Trophoblast cell (in vitro differentiated cells and primary cell): ENCODE results near the gene TF.

Source experiments
- DNase-seq, 2 donors: peaks; one replicate each; pipeline ENCODE4 v3.0.0-alpha.2; 2016
- H2AFZ ChIP-seq: 2 replicates; pipeline ENCODE4 v1.6.1; 2013; ENCODE audit warnings: low read length, moderate library complexity, mild to moderate bottlenecking; ENCODE audit not compliant: insufficient read depth, poor library complexity
- H2AK5ac ChIP-seq: 2 replicates; pipeline ENCODE4 v1.6.1; 2013; ENCODE audit warnings: mild to moderate bottlenecking, low read length
- H2BK120ac ChIP-seq: 2 replicates; pipeline ENCODE4 v1.6.1; 2013; ENCODE audit warnings: low read length, mild to moderate bottlenecking, moderate library complexity; ENCODE audit not compliant: insufficient read depth, poor library complexity
- H2BK12ac ChIP-seq: 2 replicates; pipeline ENCODE4 v1.6.1; 2013; ENCODE audit warnings: mild to moderate bottlenecking, low read length, moderate library complexity
- H2BK5ac ChIP-seq: 2 replicates; pipeline ENCODE4 v1.6.1; 2013; ENCODE audit warnings: low read length, low read depth, moderate library complexity, mild to moderate bottlenecking; ENCODE audit not compliant: poor library complexity
- H3K14ac ChIP-seq: 2 replicates; pipeline ENCODE4 v1.6.1; 2013; ENCODE audit warnings: mild to moderate bottlenecking, low read length
- H3K18ac ChIP-seq: 2 replicates; pipeline ENCODE4 v1.6.1; 2013; ENCODE audit warnings: mild to moderate bottlenecking, low read length
- H3K23ac ChIP-seq: 2 replicates; pipeline ENCODE4 v1.6.1; 2013; ENCODE audit warnings: low read length
- H3K27ac ChIP-seq: 2 replicates; pipeline ENCODE4 v1.5.1; 2013; ENCODE audit warnings: low read depth, mild to moderate bottlenecking, inconsistent platforms, low read length, moderate library complexity
- H3K27me3 ChIP-seq: 2 replicates; pipeline ENCODE4 v1.6.1; 2013; ENCODE audit warnings: inconsistent platforms, mild to moderate bottlenecking, low read length, moderate library complexity; ENCODE audit not compliant: insufficient read depth
- H3K36me3 ChIP-seq, 2 experiments: 1 replicate in 1 of 2; 2 replicates in 1 of 2; pipeline ENCODE4 v1.6.1; 2013; ENCODE audit warnings: low read length in 2 of 2, mild to moderate bottlenecking in 2 of 2, moderate library complexity in 1 of 2; ENCODE audit not compliant: insufficient read depth in 2 of 2, control insufficient read depth in 1 of 2
- H3K4ac ChIP-seq: 2 replicates; pipeline ENCODE4 v1.6.1; 2013; ENCODE audit warnings: low read depth, mild to moderate bottlenecking, low read length, moderate library complexity
- H3K4me1 ChIP-seq, 2 experiments: 1 replicate in 1 of 2; 2 replicates in 1 of 2; pipeline ENCODE4 v1.6.1; 2013; ENCODE audit warnings: low read length in 2 of 2, mild to moderate bottlenecking in 2 of 2, moderate library complexity in 1 of 2; ENCODE audit not compliant: insufficient read depth in 2 of 2, control insufficient read depth in 1 of 2
- H3K4me2 ChIP-seq: 2 replicates; pipeline ENCODE4 v1.6.1; 2013; ENCODE audit warnings: inconsistent platforms, mild to moderate bottlenecking, low read length, moderate library complexity
- H3K4me3 ChIP-seq: 2 replicates; pipeline ENCODE4 v1.5.1; 2013; ENCODE audit warnings: mild to moderate bottlenecking, low read depth, low read length, inconsistent platforms
- H3K79me1 ChIP-seq: one replicate; pipeline ENCODE4 v1.6.1; 2013; ENCODE audit warnings: low read length
- H3K79me2 ChIP-seq: 2 replicates; pipeline ENCODE4 v1.6.1; 2013; ENCODE audit warnings: low read length, mild to moderate bottlenecking; ENCODE audit not compliant: control insufficient read depth, insufficient read depth, poor library complexity
- H3K9ac ChIP-seq: 2 replicates; pipeline ENCODE4 v1.6.1; 2013; ENCODE audit warnings: mild to moderate bottlenecking, low read length
- H3K9me3 ChIP-seq: 2 replicates; pipeline ENCODE4 v1.6.1; 2013; ENCODE audit warnings: low read depth, mild to moderate bottlenecking, control low read depth, inconsistent platforms, low read length; ENCODE audit not compliant: insufficient read depth
- H4K12ac ChIP-seq: 2 replicates; pipeline ENCODE4 v1.6.1; 2013; ENCODE audit warnings: low read depth, mild to moderate bottlenecking, low read length, moderate library complexity
- H4K8ac ChIP-seq: 2 replicates; pipeline ENCODE4 v1.6.1; 2013; ENCODE audit warnings: low read depth, mild to moderate bottlenecking, low read length, moderate library complexity
- H4K91ac ChIP-seq: one replicate; pipeline ENCODE4 v1.6.1; 2013; ENCODE audit warnings: low read depth, mild to moderate bottlenecking, low read length, moderate library complexity
- WGBS: extraction: QIAGEN DNeasy Blood & Tissue Kit; methylation state at CpG from one replicate; pipeline ENCODE4 v1.1.7; 2013; ENCODE audit warnings: missing lambda C conversion rate; ENCODE audit not compliant: insufficient read length, insufficient coverage; ENCODE audit errors: extremely low coverage; 5-methylcytosine and 5-hydroxymethylcytosine counted together

Gene TF

GRCh38 chr3:133758964-133759739 lies 13.0 kb downstream of the TF start:
- Histone ChIP-seq H3K4me1 (no peaks in the 10 kb centered on the region), H3K14ac (no peak overlapping the region), H3K27ac (no peak overlapping the region), H3K9me3 (no peaks in the 10 kb centered on the region), H3K4ac (no peak overlapping the region), H2AK5ac (no peak overlapping the region), H2BK5ac (no peak overlapping the region), H4K12ac (no peak overlapping the region), H2BK12ac (no peak overlapping the region), H4K91ac (no peak overlapping the region), H2BK120ac (no peak overlapping the region), H3K79me1 (no peaks in the 10 kb centered on the region), H3K27me3 (no peaks in the 10 kb centered on the region), H3K9ac (no peak overlapping the region), H3K36me3 (no peaks in the 10 kb centered on the region), H3K23ac (no peak overlapping the region), H3K18ac (no peak overlapping the region), H4K8ac (no peak overlapping the region), H3K4me3 (no peak overlapping the region), H3K4me2 (no peak overlapping the region), H2AFZ (no peak overlapping the region), H3K79me2 (no peaks in the 10 kb centered on the region)
- DNase-seq: no peak
- WGBS: no CpG with 5 or more reads among the region's 9 CpGs

- no peak overlapping the region for H2AFZ ChIP-seq
- H3K4me1 ChIP-seq: no peaks in the 10 kb centered on the region
- no peak overlapping the region for H3K9ac ChIP-seq
- H2BK5ac ChIP-seq: no peak overlapping the region
- H2BK120ac ChIP-seq: no peak overlapping the region
- no peak overlapping the region for H3K4me3 ChIP-seq
- no peaks in the 10 kb centered on the region for H3K79me2 ChIP-seq
- H4K12ac ChIP-seq: no peak overlapping the region
- no peak overlapping the region for H4K8ac ChIP-seq
- no peak overlapping the region for H3K23ac ChIP-seq
- H3K27ac ChIP-seq: no peak overlapping the region
- no peaks in the 10 kb centered on the region for H3K79me1 ChIP-seq
- no peak overlapping the region for H3K4me2 ChIP-seq
- WGBS: no CpG with 5 or more reads among the region's 2 CpGs
- no peak overlapping the region for H3K14ac ChIP-seq
- H4K91ac ChIP-seq: no peak overlapping the region
- no peaks in the 10 kb centered on the region for H3K27me3 ChIP-seq
- no peak for DNase-seq
- H3K36me3 ChIP-seq: no peaks in the 10 kb centered on the region
- H2AK5ac ChIP-seq: no peak overlapping the region
- H3K9me3 ChIP-seq: no peaks in the 10 kb centered on the region
- H3K18ac ChIP-seq: no peak overlapping the region
- H3K4ac ChIP-seq: no peak overlapping the region
- no peak overlapping the region for H2BK12ac ChIP-seq
These were observed 13.6 kb downstream of the TF start for GRCh38 chr3:133759740-133760305.

DNA sequence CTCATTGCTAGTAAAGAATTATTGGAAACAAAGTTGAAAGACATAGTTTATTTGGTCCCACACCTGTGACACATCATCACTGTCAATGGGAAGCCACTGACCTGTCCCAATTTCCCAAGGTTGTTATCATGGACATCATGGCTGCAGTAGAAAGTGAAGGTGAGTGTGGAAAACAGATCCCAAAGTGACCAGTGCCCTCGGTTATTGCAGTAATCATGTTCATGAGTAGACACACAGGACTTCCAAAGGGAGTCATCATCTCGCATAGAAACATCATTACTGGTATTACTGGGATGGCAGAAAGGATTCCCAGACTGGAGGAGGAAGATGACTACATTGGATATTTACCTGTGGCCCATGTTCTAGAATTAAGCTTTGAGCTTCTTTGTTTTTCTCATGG lies 14.7 kb downstream of the TF start:
- no peak overlapping the region for H4K12ac ChIP-seq
- H3K4me3 ChIP-seq: no peak overlapping the region
- no peak overlapping the region for H2BK5ac ChIP-seq
- no peak overlapping the region for H3K23ac ChIP-seq
- H3K9ac ChIP-seq: no peak overlapping the region
- no peak overlapping the region for H2BK120ac ChIP-seq
- no peak overlapping the region for H2AK5ac ChIP-seq
- H3K4me2 ChIP-seq: no peak overlapping the region
- H3K79me2 ChIP-seq: no peaks in the 10 kb centered on the region
- no peak overlapping the region for H4K8ac ChIP-seq
- H3K14ac ChIP-seq: no peak overlapping the region
- no peak overlapping the region for H3K4ac ChIP-seq
- no peak overlapping the region for H2BK12ac ChIP-seq
- no peak for DNase-seq
- no peak overlapping the region for H4K91ac ChIP-seq
- H3K4me1 ChIP-seq: no peaks in the 10 kb centered on the region
- no peaks in the 10 kb centered on the region for H3K79me1 ChIP-seq
- no CpG with 5 or more reads among the region's 2 CpGs for WGBS
- no peak overlapping the region for H2AFZ ChIP-seq
- no peaks in the 10 kb centered on the region for H3K9me3 ChIP-seq
- H3K18ac ChIP-seq: no peak overlapping the region
- no peaks in the 10 kb centered on the region for H3K36me3 ChIP-seq
- no peak overlapping the region for H3K27ac ChIP-seq
- no peaks in the 10 kb centered on the region for H3K27me3 ChIP-seq

DNA sequence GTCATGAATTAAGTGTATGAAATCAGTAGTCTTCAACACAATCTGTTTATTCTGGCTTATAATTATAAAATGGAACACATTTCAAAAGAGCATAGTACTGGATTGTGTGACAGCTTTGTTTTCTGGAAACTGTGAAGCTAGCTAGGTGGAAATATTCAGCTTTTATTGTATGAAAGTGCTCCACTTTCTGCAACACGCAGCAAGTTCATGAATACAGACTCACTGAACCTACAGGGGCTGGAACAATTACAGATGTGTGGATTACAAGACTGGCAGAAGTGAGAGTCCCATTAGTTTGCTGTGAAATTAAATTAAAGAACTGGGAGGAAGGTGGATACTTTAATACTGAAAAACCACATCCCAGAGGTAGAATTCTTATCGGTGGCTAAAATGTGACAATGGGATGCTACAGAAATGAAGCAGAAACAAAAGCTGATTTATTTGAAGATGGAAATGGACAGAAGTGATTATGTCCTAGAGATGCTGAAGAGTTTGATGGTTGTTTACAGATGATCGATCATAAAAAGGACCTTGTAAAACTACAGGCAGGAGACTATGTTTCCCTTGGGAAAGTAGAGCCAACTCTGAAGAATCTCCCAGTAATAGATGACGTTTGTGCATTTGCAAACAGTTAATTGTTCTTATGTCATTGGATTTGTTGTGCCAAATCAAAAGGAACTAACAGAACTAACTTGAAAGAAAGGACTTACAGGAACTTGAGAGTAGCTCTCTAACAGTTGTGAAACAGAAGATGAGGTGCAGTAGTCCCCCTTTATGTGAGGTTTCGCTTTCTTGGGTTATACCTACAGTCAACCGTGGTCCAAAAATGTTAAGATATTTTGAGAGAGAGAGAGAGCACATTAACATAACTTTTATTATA lies 15.7 kb downstream of the TF start:
- DNase-seq: no peak

More for the DNA sequence above, 15.7 kb downstream of the TF start:
- H3K18ac ChIP-seq: no peak overlapping the region
- H3K4me3 ChIP-seq: no peak overlapping the region
- no peak overlapping the region for H2BK120ac ChIP-seq
- H3K27me3 ChIP-seq: no peaks in the 10 kb centered on the region
- no peak overlapping the region for H2AFZ ChIP-seq
- H3K23ac ChIP-seq: no peak overlapping the region
- H3K4me2 ChIP-seq: no peak overlapping the region
- H3K4ac ChIP-seq: no peak overlapping the region
- no peaks in the 10 kb centered on the region for H3K4me1 ChIP-seq
- H3K9ac ChIP-seq: no peak overlapping the region
- no peak overlapping the region for H2BK5ac ChIP-seq
- no peaks in the 10 kb centered on the region for H3K36me3 ChIP-seq
- no peak overlapping the region for H2AK5ac ChIP-seq
- no peak overlapping the region for H3K14ac ChIP-seq
- H4K8ac ChIP-seq: no peak overlapping the region
- no peak overlapping the region for H3K27ac ChIP-seq
- H3K79me1 ChIP-seq: no peaks in the 10 kb centered on the region
- no peak overlapping the region for H4K91ac ChIP-seq
- no peak overlapping the region for H4K12ac ChIP-seq
- WGBS: no CpG with 5 or more reads among the region's 6 CpGs
- no peaks in the 10 kb centered on the region for H3K79me2 ChIP-seq
- H2BK12ac ChIP-seq: no peak overlapping the region
- no peaks in the 10 kb centered on the region for H3K9me3 ChIP-seq
